ENCODE measurements around the gene ALOX15B.

- TF ChIP-seq ATF3 (IDR thresholded peaks at IDR 0.05) (no peak), POLR2A (IDR thresholded peaks at IDR 0.05; ENCODE audit: borderline replicate concordance, extremely low read depth, insufficient read depth, insufficient read length) (no peak), CTCF (IDR thresholded peaks at IDR 0.05 in 2 of 3, conservative IDR thresholded peaks at IDR 0.05 in 1 of 3; ENCODE audit: borderline replicate concordance in 1 of 3, insufficient read depth in 1 of 3, low read depth in 2 of 3, low read length in 2 of 3) (no peak), RAD21 (IDR thresholded peaks at IDR 0.05; ENCODE audit: low read depth) (no peak), ZNF274 (IDR thresholded peaks at IDR 0.05; ENCODE audit: low read depth, low read length) (no peak), ZBTB33 (IDR thresholded peaks at IDR 0.05; ENCODE audit: extremely low read depth, insufficient replicate concordance, low read length) (no peak), ZFX (IDR thresholded peaks at IDR 0.05) (no peak), EZH2phosphoT487 (IDR thresholded peaks at IDR 0.05; ENCODE audit: borderline replicate concordance) (no peak), TCF7L2 (IDR thresholded peaks at IDR 0.05; ENCODE audit: borderline replicate concordance, extremely low read depth, insufficient read depth, insufficient read length) (no peak), YY1 (IDR thresholded peaks at IDR 0.05; ENCODE audit: extremely low read depth, insufficient replicate concordance, low read depth, low read length) (no peak), POLR2AphosphoS5 (IDR thresholded peaks at IDR 0.05; ENCODE audit: low read depth, low read length) (no peak), EZH2 (IDR thresholded peaks at IDR 0.05) (no peak)
These were observed 30.1 kb downstream of the ALOX15B start for GRCh38 chr17:8068736-8069586.

Measured in HCT116 (cell line).